Suprapubic skin (tissue), 4 donors: ENCODE measurements around the gene CLASP2. TPM values are rescaled to one million over a fixed set of nuclear protein-coding genes. Genes with fewer than 3 reads are reported as not detected.

Source experiments
- DNase-seq, 2 donors: peaks; one replicate each; pipeline ENCODE4 v3.0.0-alpha.2; 2019; ENCODE audit warnings: low spot score in 2 of 2
- H3K27ac ChIP-seq: fragments of 200-600 bp; sonication (generic); one replicate; pipeline ENCODE4 v1.5.1; 2019
- H3K27me3 ChIP-seq: fragments of 200-600 bp; sonication (generic); one replicate; pipeline ENCODE4 v1.5.1; 2019
- H3K36me3 ChIP-seq: fragments of 200-600 bp; sonication (generic); one replicate; pipeline ENCODE4 v1.5.1; 2019
- H3K4me1 ChIP-seq: fragments of 200-600 bp; sonication (generic); one replicate; pipeline ENCODE4 v1.5.1; 2019
- H3K4me3 ChIP-seq: fragments of 200-600 bp; sonication (generic); one replicate; pipeline ENCODE4 v1.5.1; 2019; ENCODE audit warnings: mild to moderate bottlenecking
- H3K9me3 ChIP-seq: fragments of 200-600 bp; sonication (generic); one replicate; pipeline ENCODE4 v1.5.1; 2019
- EP300 ChIP-seq: sonication (generic); formaldehyde crosslinking; IDR thresholded peaks from one replicate; pipeline ENCODE4 v1.6.1; 2017; ENCODE audit warnings: antibody characterized with exemption
- POLR2A ChIP-seq, 2 donors: fragments of 450-650 bp; IDR thresholded peaks; one replicate each; pipeline ENCODE4 v1.6.1; 2017; ENCODE audit warnings: antibody characterized with exemption in 2 of 2, mild to moderate bottlenecking in 2 of 2, moderate library complexity in 2 of 2
- POLR2AphosphoS5 ChIP-seq, 3 donors: sonication (generic); formaldehyde crosslinking; IDR thresholded peaks; one replicate each; pipeline ENCODE4 v1.6.1; 2017; ENCODE audit warnings: antibody characterized with exemption in 3 of 3
- WGBS: methylation state at CpG from one replicate; pipeline ENCODE4 v1.1.5; 2018; 5-methylcytosine and 5-hydroxymethylcytosine counted together
- total RNA-seq, 4 donors: library from RNA; depleted of rRNA; stranded (reverse); fragments of >200 nt; gene quantifications; one replicate each; pipeline ENCODE4 v1.1.0, GENCODE V29; 2016
- TF ChIP-seq, protein P1 (sequence below), 2 donors: fragments of 200-600 bp in 1 of 2; fragments of 450-650 bp in 1 of 2; sonication (generic) in 1 of 2; IDR thresholded peaks; one replicate each; pipeline ENCODE4 v1.5.1; 2016 to 2019; ENCODE audit warnings: antibody characterized with exemption in 2 of 2, mild to moderate bottlenecking in 1 of 2, moderate library complexity in 1 of 2

CLASP2 gene
- total RNA-seq, 4 donors from 2014 or later = 44.8 to 140 (median 59.7) TPM

DNA sequence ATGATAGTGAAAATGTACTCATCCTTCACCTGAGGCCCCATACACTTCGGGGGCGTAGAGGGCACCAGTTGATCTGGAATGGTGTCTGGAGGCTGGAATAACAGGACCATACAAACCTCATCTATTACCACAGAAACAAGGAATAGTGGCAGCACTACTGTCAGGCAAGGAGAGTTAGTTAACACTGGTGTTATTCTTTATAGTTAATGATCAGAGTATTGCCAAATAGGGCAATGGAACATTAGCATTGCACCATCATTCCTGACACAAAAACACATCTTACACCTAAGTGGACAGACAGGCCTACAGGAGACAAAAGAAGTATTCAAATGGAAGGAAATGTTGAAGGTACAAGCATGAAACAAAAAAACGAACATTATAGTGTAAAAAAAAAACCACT is 140.9 kb downstream of the CLASP2 start:
- no peaks in the 10 kb centered on the region for H3K9me3 ChIP-seq
- WGBS = 93% methylated on average over 3 of the region's 3 CpGs
- H3K27ac ChIP-seq = no peak overlapping the region
- no peak for DNase-seq
- H3K4me3 ChIP-seq = no peak overlapping the region
- H3K36me3 ChIP-seq = peaks cover 35% of the 10 kb centered on the region
- H3K4me1 ChIP-seq = no peaks in the 10 kb centered on the region
- no peaks in the 10 kb centered on the region for H3K27me3 ChIP-seq
- TF ChIP-seq EP300 (no peak), POLR2AphosphoS5 (IDR thresholded peaks at IDR 0.05) (no peak), POLR2A (IDR thresholded peaks at IDR 0.05) (no peak)
- TF ChIP-seq, protein P1, sequence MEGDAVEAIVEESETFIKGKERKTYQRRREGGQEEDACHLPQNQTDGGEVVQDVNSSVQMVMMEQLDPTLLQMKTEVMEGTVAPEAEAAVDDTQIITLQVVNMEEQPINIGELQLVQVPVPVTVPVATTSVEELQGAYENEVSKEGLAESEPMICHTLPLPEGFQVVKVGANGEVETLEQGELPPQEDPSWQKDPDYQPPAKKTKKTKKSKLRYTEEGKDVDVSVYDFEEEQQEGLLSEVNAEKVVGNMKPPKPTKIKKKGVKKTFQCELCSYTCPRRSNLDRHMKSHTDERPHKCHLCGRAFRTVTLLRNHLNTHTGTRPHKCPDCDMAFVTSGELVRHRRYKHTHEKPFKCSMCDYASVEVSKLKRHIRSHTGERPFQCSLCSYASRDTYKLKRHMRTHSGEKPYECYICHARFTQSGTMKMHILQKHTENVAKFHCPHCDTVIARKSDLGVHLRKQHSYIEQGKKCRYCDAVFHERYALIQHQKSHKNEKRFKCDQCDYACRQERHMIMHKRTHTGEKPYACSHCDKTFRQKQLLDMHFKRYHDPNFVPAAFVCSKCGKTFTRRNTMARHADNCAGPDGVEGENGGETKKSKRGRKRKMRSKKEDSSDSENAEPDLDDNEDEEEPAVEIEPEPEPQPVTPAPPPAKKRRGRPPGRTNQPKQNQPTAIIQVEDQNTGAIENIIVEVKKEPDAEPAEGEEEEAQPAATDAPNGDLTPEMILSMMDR (IDR thresholded peaks at IDR 0.05) = no peak

DNA sequence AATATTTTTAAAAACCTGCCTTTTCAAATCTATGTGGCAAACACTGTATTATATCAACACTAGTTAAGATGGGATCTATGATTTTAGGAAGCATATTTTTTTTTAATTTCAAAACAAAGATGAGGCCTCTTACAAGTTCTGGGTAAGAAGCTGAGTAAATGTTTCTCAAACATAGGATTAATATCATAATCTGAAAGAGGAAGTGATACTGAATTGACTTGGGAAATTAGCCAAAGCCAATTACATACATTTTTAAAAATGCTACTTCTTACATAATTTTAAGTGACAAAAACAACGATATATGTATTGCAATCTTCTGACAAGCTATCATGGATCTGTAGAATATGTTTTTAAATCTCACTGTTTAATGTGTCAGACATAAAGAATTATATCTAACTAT is 142.7 kb downstream of the CLASP2 start:
- no peak overlapping the region for H3K4me3 ChIP-seq
- no peak overlapping the region for H3K27ac ChIP-seq
- TF ChIP-seq EP300 = no peak
- TF ChIP-seq POLR2A (IDR thresholded peaks at IDR 0.05) = no peak
- TF ChIP-seq POLR2AphosphoS5 (IDR thresholded peaks at IDR 0.05) = no peak
- TF ChIP-seq, protein P1 (IDR thresholded peaks at IDR 0.05) = no peak
- no peaks in the 10 kb centered on the region for H3K4me1 ChIP-seq
- WGBS = 62% methylated on average over 1 of the region's 1 CpG
- peaks cover 28% of the 10 kb centered on the region for H3K36me3 ChIP-seq
- H3K9me3 ChIP-seq = no peaks in the 10 kb centered on the region
- no peak for DNase-seq
- no peaks in the 10 kb centered on the region for H3K27me3 ChIP-seq

DNA sequence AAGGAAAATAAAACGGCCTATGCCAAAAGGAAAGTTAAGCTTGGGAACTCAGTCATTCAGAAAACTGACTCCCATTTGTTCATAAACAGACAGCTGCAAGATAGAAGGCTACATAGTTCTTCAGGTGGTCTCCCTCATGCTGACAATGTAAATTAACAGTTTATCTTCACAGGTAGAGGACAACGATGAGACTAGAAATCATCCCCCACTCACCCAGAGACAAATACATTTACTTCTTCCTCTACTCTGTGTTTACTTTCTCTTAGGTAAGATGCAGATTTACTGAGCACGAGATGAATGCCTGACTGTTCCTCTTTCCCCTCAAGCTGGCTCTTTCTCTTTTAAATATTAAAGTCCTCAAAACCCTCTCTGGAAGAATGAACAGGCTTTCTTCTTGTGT is 160.2 kb downstream of the CLASP2 start:
- no peak for DNase-seq
- Histone ChIP-seq H3K27ac (no peak overlapping the region), H3K4me3 (no peak overlapping the region), H3K4me1 (no peaks in the 10 kb centered on the region), H3K9me3 (no peaks in the 10 kb centered on the region), H3K36me3 (peaks cover 42% of the 10 kb centered on the region), H3K27me3 (no peaks in the 10 kb centered on the region)
- TF ChIP-seq POLR2AphosphoS5 (IDR thresholded peaks at IDR 0.05) = no peak
- no peak for TF ChIP-seq POLR2A (IDR thresholded peaks at IDR 0.05)
- TF ChIP-seq, protein P1 (IDR thresholded peaks at IDR 0.05) = no peak
- no peak for TF ChIP-seq EP300
- WGBS = 60% methylated on average over 3 of the region's 3 CpGs

DNA sequence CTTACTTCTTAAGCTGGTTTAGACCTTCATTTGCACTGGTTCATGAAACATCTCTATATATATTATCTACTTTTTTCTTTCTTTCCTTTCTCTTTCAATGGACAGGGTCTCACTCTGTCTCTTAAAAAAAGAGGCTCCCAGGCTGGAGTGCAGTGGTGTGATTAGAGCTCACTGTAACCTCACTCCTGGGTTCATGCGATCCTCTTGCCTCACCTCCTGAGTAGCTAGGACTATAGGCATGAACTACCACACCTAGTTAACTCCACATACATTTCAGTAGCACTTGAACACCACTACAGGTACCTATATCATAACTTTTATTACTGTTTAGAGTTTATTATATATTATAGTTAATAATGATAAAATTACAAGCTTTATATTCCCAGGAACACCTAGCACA is 160.8 kb downstream of the CLASP2 start:
- H3K9me3 ChIP-seq = no peaks in the 10 kb centered on the region
- DNase-seq = no peak
- no peaks in the 10 kb centered on the region for H3K27me3 ChIP-seq
- no peak overlapping the region for H3K27ac ChIP-seq
- WGBS = 100% methylated on average over 1 of the region's 1 CpG
- peaks cover 47% of the 10 kb centered on the region for H3K36me3 ChIP-seq
- H3K4me1 ChIP-seq = no peaks in the 10 kb centered on the region
- TF ChIP-seq EP300 = no peak
- TF ChIP-seq POLR2AphosphoS5 (IDR thresholded peaks at IDR 0.05) = no peak
- TF ChIP-seq, protein P1 (IDR thresholded peaks at IDR 0.05) = no peak
- no peak overlapping the region for H3K4me3 ChIP-seq

DNA sequence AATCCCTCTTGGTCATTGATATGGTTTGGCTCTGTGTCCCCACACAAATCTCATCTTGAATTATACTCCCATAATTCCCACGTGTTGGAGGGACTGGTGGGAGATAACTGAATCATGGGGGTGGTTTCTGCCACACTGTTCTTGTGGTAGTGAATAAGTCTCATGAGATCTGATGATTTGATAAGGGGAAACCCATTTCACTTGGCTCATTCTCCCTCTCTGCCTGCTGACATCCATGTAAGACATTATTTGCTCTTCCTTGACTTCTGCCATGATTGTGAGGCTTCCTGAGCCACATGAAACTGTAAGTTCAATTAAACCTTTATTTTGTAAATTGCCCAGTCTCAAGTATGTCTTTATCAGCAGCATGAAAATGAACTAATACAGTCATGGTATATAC is 171.0 kb downstream of the CLASP2 start:
- no peak overlapping the region for H3K27ac ChIP-seq
- peaks cover 51% of the 10 kb centered on the region for H3K36me3 ChIP-seq
- no peak for DNase-seq
- TF ChIP-seq, protein P1 (IDR thresholded peaks at IDR 0.05) = no peak
- TF ChIP-seq EP300 (no peak), POLR2A (IDR thresholded peaks at IDR 0.05) (no peak), POLR2AphosphoS5 (IDR thresholded peaks at IDR 0.05) (no peak)
- no peaks in the 10 kb centered on the region for H3K4me1 ChIP-seq
- no peaks in the 10 kb centered on the region for H3K9me3 ChIP-seq
- no peak overlapping the region for H3K4me3 ChIP-seq
- WGBS = 96% methylated on average over 1 of the region's 1 CpG
- H3K27me3 ChIP-seq = no peaks in the 10 kb centered on the region
